Activated T-cell treated with anti-CD3 and anti-CD28 coated beads, Interleukin-2, amount 50 U/mL, for 4 hours (primary cell): ENCODE measurements around the gene LAMP5. TPM values are rescaled to one million over a fixed set of nuclear protein-coding genes. Genes with fewer than 3 reads are reported as not detected.

ENCODE experiments used
- ATAC-seq, 2 donors: fragments of 200-7000 bp; cut with Tn5 transposase; one replicate each; pipeline ENCODE4 v1.10.0; 2021
- DNase-seq: peaks from one replicate; pipeline ENCODE4 v3.0.0-alpha.2; 2020
- H3K27me3 Mint-ChIP-seq: one replicate; pipeline ENCODE4 v1.8.0; 2021; ENCODE audit warnings: low read depth, mixed read lengths
- H3K36me3 Mint-ChIP-seq: one replicate; pipeline ENCODE4 v1.8.0; 2022; ENCODE audit warnings: mixed read lengths; ENCODE audit not compliant: insufficient read depth
- H3K4me1 Mint-ChIP-seq: one replicate; pipeline ENCODE4 v1.8.0; 2021; ENCODE audit warnings: low read depth, mixed read lengths
- H3K4me3 Mint-ChIP-seq: one replicate; pipeline ENCODE4 v1.8.0; 2021; ENCODE audit warnings: mild to moderate bottlenecking, moderate library complexity, mixed read lengths
- H3K9me3 Mint-ChIP-seq: one replicate; pipeline ENCODE4 v1.8.0; 2021; ENCODE audit warnings: mixed read lengths
- total RNA-seq, 3 donors: library from RNA; stranded (reverse); gene quantifications; one replicate each; pipeline ENCODE4 v1.2.1, GENCODE V29; 2021

Gene LAMP5
- total RNA-seq, 3 donors from 2014 or later = not detected

- Mint-ChIP-seq H3K36me3 (no peaks in the 10 kb centered on the region), H3K4me3 (no peak overlapping the region)
Measured at GRCh38 chr20:9491324-9491723, 23.1 kb upstream of the LAMP5 start.

GRCh38 chr20:9492067-9492466 lies 22.3 kb upstream of the LAMP5 start:
- ATAC-seq (no peak), DNase-seq (no peak)
- H3K4me3 Mint-ChIP-seq = no peak overlapping the region
- no peaks in the 10 kb centered on the region for H3K27me3 Mint-ChIP-seq
- H3K4me1 Mint-ChIP-seq = no peaks in the 10 kb centered on the region
- H3K9me3 Mint-ChIP-seq = peaks cover 17% of the 10 kb centered on the region
- H3K36me3 Mint-ChIP-seq = no peaks in the 10 kb centered on the region

More at GRCh38 chr20:9491324-9491723, 23.1 kb upstream of the LAMP5 start:
- ATAC-seq = no peak
- Mint-ChIP-seq H3K4me1 (no peaks in the 10 kb centered on the region), H3K9me3 (peaks cover 17% of the 10 kb centered on the region), H3K27me3 (no peaks in the 10 kb centered on the region)
- no peak for DNase-seq

GRCh38 chr20:9493803-9494202 lies 20.6 kb upstream of the LAMP5 start:
- DNase-seq = no peak
- no peak for ATAC-seq
- Mint-ChIP-seq H3K4me1 (no peaks in the 10 kb centered on the region), H3K27me3 (no peaks in the 10 kb centered on the region), H3K4me3 (no peak overlapping the region), H3K36me3 (no peaks in the 10 kb centered on the region), H3K9me3 (peaks cover 21% of the 10 kb centered on the region)

GRCh38 chr20:9495701-9496100 lies 18.7 kb upstream of the LAMP5 start:
- no peaks in the 10 kb centered on the region for H3K4me1 Mint-ChIP-seq
- no peak for ATAC-seq
- H3K4me3 Mint-ChIP-seq = no peak overlapping the region
- peaks cover 21% of the 10 kb centered on the region for H3K9me3 Mint-ChIP-seq
- H3K36me3 Mint-ChIP-seq = no peaks in the 10 kb centered on the region
- DNase-seq = no peak
- H3K27me3 Mint-ChIP-seq = no peaks in the 10 kb centered on the region

GRCh38 chr20:9496155-9496554 lies 18.2 kb upstream of the LAMP5 start:
- DNase-seq = no peak
- H3K4me1 Mint-ChIP-seq = no peaks in the 10 kb centered on the region
- ATAC-seq = no peak
- peaks cover 21% of the 10 kb centered on the region for H3K9me3 Mint-ChIP-seq
- no peaks in the 10 kb centered on the region for H3K36me3 Mint-ChIP-seq
- H3K27me3 Mint-ChIP-seq = no peaks in the 10 kb centered on the region
- H3K4me3 Mint-ChIP-seq = no peak overlapping the region

GRCh38 chr20:9498322-9498721 lies 16.1 kb upstream of the LAMP5 start:
- Mint-ChIP-seq H3K9me3 (peaks cover 21% of the 10 kb centered on the region), H3K4me1 (no peaks in the 10 kb centered on the region), H3K36me3 (no peaks in the 10 kb centered on the region), H3K4me3 (no peak overlapping the region), H3K27me3 (no peaks in the 10 kb centered on the region)
- ATAC-seq = no peak
- no peak for DNase-seq

DNA sequence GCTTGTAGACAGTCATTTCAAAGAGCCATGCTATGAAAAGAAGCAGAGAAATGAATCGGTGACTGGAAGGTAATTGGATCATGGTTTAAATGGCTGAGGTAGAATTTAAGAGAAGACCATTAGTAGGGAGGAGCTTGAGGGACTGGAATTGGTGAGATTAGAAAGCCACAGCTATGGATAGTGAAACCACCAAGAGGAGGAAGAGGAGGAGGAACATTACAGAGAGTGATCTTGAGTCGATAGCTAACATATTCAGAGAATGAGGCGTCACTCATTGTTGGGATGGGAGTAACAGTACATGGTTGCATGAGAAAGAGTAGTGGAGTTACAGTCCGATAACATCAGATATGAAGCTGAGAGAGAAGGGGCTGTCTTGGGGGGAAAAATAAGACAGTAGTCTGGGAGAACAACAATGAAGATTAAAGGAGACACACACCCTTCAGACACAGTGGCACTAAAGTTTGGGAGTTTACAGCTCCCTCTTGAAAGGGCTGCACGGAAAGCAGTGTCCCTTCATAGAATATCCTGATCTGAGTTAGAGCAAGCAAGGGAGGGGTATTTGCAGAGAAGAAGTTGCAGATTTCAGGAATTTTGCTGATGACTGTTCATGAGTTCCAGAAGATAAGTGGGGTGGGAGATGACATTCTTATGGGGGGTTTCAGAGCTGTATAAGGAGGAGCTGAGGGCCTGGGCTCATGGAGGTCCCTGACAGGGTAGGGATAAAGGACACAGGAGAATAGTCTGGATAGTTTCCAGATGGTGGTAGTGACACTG lies 15.1 kb upstream of the LAMP5 start:
- ATAC-seq (no peak), DNase-seq (no peak)
- Mint-ChIP-seq H3K9me3 (peaks cover 21% of the 10 kb centered on the region), H3K27me3 (no peaks in the 10 kb centered on the region), H3K4me3 (no peak overlapping the region), H3K4me1 (no peaks in the 10 kb centered on the region), H3K36me3 (no peaks in the 10 kb centered on the region)

GRCh38 chr20:9500121-9500520 lies 14.3 kb upstream of the LAMP5 start:
- peaks cover 2% of the 10 kb centered on the region for H3K27me3 Mint-ChIP-seq
- ATAC-seq = no peak
- H3K4me3 Mint-ChIP-seq = no peak overlapping the region
- DNase-seq = no peak
- no peaks in the 10 kb centered on the region for H3K36me3 Mint-ChIP-seq
- H3K9me3 Mint-ChIP-seq = peaks cover 13% of the 10 kb centered on the region
- H3K4me1 Mint-ChIP-seq = no peaks in the 10 kb centered on the region

- H3K4me3 Mint-ChIP-seq = no peak overlapping the region
- DNase-seq (no peak), ATAC-seq (no peak)
- H3K4me1 Mint-ChIP-seq = no peaks in the 10 kb centered on the region
- peaks cover 5% of the 10 kb centered on the region for H3K9me3 Mint-ChIP-seq
- H3K27me3 Mint-ChIP-seq = peaks cover 9% of the 10 kb centered on the region
- no peaks in the 10 kb centered on the region for H3K36me3 Mint-ChIP-seq
Measured at GRCh38 chr20:9501473-9501872, 12.9 kb upstream of the LAMP5 start.

GRCh38 chr20:9503526-9504245 lies 10.7 kb upstream of the LAMP5 start:
- H3K9me3 Mint-ChIP-seq = no peaks in the 10 kb centered on the region
- peaks cover 22% of the 10 kb centered on the region for H3K27me3 Mint-ChIP-seq
- no peak overlapping the region for H3K4me3 Mint-ChIP-seq
- DNase-seq (no peak), ATAC-seq (no peak)
- H3K4me1 Mint-ChIP-seq = no peaks in the 10 kb centered on the region
- H3K36me3 Mint-ChIP-seq = no peaks in the 10 kb centered on the region

GRCh38 chr20:9506280-9506821 lies 8.0 kb upstream of the LAMP5 start:
- Mint-ChIP-seq H3K4me3 (no peak overlapping the region), H3K27me3 (peaks cover 38% of the 10 kb centered on the region), H3K9me3 (no peaks in the 10 kb centered on the region), H3K4me1 (no peaks in the 10 kb centered on the region), H3K36me3 (no peaks in the 10 kb centered on the region)
- no peak for DNase-seq
- no peak for ATAC-seq

DNA sequence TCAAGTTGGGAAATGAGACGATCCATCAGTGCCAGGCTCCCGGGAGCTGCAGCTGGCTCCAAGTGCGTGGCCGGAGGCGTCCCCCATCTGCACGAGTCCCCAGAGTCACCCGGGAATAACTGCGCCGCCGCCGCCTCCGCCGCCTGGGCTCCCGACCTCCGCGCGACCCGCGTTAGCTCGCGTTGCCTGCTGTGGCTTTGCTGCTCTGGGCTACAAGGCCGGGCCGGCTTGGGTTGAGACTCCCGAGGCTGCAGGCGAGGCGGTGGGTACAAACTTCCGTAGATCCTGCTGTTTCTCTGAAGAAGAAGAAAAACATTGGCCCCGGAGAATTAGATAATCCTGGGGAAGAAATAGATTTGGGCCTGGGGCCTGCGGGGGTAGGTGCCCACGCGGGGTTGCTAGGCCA lies 7.4 kb upstream of the LAMP5 start:
- Mint-ChIP-seq H3K4me3 (no peak overlapping the region), H3K27me3 (peaks cover 42% of the 10 kb centered on the region), H3K9me3 (no peaks in the 10 kb centered on the region), H3K4me1 (no peaks in the 10 kb centered on the region), H3K36me3 (no peaks in the 10 kb centered on the region)
- ATAC-seq (no peak), DNase-seq (no peak)

GRCh38 chr20:9507544-9508239 lies 6.7 kb upstream of the LAMP5 start:
- no peaks in the 10 kb centered on the region for H3K4me1 Mint-ChIP-seq
- H3K27me3 Mint-ChIP-seq = peaks cover 44% of the 10 kb centered on the region
- ATAC-seq (no peak), DNase-seq (no peak)
- no peaks in the 10 kb centered on the region for H3K9me3 Mint-ChIP-seq
- H3K36me3 Mint-ChIP-seq = no peaks in the 10 kb centered on the region
- H3K4me3 Mint-ChIP-seq = no peak overlapping the region

DNA sequence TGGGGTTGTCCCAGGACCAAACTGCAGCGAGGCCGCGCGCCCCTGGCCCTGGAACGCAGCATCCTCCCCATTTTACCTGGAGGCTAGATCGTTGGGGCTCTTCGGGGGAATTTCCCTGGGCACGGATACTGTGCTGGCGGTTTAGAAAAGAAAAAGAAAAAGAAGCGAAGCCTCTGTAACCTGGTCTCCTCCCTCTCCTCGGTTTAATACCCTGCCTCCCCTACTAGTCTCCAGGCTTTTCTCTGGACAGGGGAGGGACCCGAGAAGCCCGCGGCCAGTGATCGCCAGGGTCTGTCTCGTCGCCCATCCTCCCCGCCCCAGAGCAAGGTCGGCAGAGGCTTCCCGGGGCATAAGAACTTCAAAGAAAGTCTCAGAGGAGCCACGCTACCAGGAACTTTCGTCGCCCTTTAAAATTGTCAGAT lies 6.1 kb upstream of the LAMP5 start:
- DNase-seq (no peak), ATAC-seq (no peak)
- Mint-ChIP-seq H3K4me3 (no peak overlapping the region), H3K36me3 (no peaks in the 10 kb centered on the region), H3K27me3 (peaks cover 45% of the 10 kb centered on the region), H3K9me3 (no peaks in the 10 kb centered on the region), H3K4me1 (no peaks in the 10 kb centered on the region)
